HG03159 (cell line): ENCODE results near the gene DDIAS.
"Not testable (repeated sequence)": the region's sequence is repeated elsewhere in the genome, so short reads cannot be mapped to it uniquely, and the experiment has no call there.

Experiments used
- ATAC-seq: cut with Tn5 transposase; IDR thresholded peaks from one replicate; pipeline ENCODE4 v1.9.1; 2021; ENCODE audit warnings: mild to moderate bottlenecking, moderate library complexity; ENCODE audit not compliant: unreplicated experiment

The DDIAS gene

DNA sequence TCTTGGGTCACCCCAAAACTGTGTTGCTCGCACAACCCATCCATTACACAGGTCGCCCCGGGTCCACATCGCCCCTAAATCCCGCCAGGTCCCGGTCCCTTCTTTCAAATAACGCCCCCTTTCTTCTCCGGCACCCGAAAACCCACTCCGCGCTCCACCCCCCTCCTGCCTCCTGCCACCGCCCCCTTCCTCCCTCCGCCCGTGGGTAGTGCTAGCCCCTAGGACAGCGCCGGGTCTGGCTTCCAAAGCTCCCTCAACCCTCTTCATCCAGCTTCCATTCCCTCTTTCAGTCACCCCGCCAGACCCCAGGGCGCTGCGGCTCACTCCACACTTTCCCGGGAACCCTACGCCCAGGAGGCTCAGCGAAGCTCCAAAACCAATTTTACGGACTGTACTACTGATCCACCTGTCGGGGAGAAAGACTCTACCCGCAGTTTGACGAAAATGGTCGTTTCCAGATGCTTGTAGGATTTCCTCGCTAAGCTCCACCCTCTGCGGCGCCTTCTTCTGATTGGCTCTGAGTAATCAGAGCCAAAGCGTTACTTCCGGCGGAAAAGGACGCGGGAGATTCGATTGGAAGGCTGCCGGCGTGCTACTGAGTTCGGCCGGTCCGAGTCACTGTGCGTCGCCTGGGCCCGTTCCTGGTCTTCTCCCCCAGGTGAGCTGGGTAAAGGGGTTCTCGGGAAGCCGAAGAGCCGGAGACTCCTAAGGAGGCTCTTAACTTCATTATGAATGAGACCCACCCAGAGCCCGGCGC is at the start of gene DDIAS:
DDIAS (plus strand) TSS at position 572 of the 757 bp plus-strand sequence. CDS start 13,003 bp downstream, outside the sequence.
- peak; percentile 72 for ATAC-seq

- no peak for ATAC-seq
These were observed 47.3 kb upstream of the DDIAS start for GRCh38 chr11:82854242-82854641.

DNA sequence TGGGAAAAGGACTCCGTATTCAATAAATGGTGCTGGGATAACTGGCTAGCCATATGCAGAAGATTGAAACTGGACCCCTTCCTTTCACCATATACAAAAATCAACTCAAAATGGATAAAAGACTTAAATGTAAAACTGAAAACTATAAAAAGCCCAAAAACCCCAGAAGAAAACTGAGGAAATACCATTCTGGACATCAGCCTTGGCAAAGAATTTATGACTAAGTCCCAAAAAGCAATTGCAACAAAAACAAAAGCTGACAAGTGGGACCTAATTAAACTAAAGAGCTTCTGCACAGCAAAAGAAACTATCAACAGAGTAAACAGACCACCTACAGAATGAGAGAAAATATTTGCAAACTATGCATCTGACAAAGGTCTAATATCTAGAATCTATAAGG is 46.6 kb upstream of the DDIAS start:
- ATAC-seq, result not testable (repeated sequence)

DNA sequence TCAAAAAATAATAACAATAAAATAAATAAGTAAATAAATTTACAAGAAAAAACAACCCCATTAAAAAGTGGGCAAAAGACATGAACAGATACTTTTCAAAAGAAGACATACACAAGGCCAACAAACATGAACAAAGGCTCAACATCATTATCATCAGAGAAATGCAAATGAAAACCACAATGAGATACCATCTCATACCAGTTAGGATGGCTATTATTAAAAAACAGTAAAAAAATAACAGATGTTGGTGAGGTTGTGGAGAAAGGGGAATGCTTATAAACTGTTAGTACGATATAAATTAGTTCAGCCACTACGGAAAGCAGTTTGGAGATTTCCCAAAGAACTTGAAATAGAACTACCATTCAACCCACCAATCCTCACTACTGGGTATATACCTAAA is 45.9 kb upstream of the DDIAS start:
- ATAC-seq, result no peak

DNA sequence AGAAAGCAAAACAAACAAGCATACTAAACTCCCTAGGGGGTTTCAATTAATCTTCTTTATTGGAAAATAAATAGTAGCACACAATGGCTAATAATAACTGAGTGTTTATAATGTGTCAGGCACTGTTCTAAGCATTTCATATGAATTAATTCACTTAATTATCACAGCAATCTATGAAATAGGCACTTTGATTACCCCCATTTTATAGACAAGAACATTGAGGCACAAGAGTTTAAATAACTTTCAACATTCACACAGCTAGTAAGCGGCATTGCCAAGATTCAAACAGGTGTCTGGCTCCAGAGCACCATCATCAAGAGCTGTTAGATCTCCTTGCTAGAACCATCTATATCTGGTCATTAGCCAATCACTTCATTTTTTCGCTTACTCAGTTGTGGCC is 44.4 kb upstream of the DDIAS start:
- no peak for ATAC-seq

DNA sequence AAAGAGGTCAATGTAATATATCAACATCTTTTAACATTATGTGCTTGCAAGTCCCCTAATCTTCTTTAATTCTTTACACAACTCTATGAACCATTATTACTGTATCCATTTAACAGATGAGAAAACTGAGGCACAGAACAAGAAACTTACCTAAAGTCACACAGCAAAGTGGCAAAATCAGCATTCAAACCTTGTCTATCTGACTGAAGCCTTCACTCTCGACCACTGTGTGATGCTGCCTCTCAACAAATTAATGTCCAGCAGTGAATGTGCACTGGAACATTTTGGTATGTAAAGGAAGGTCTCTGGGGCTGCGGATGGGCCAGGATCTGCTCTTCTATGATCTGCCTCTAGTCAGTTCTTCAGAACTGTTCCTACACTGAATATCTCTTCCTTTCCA is 43.4 kb upstream of the DDIAS start:
- ATAC-seq, result no peak

DNA sequence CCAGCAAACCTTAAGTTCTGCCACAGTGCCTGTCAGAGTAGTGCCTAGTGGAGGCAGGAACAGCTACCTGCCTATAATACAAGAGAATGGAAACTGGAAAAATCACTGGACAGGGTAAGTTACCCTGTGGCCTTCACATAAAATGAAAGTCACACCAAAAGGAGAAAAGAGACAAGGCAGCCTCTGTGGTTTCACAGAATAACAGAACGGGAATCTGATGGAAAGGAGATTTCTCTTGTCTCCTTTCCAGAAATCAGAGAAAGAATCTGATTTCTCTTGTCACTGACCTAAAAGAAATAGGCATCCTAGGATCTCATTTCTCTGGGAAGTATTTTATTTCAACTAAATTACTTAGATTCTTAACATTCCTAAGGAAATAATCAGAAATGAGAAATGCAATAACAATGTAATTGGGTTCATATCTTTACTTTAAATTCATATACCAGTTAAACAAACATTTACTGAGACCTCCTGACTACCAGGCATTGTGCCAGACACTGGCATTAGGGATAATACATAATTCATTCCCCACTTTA is 42.9 kb upstream of the DDIAS start:
- ATAC-seq, result no peak

GRCh38 chr11:82859750-82860149 is 41.8 kb upstream of the DDIAS start:
- ATAC-seq, result no peak

GRCh38 chr11:82862379-82862778 is 39.2 kb upstream of the DDIAS start:
- ATAC-seq, result no peak

DNA sequence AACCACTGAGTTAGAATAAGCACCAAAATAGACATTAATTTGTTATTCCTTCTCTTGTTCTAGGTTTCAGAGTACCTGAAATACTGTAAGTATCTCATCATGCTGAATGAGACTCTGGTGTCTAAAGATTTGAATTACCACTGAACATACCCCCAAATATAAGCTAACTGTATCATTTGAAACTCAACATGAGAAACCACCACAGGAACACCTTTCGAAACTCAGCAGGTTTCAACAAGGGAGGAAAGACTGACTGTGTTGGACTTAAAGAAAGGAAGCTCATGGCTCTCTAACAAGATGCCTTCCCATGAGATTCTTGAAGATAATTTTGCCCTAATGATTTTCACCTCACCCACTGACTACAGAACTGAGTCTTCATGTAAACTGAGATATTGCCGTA is 38.3 kb upstream of the DDIAS start:
- peak; percentile 59 for ATAC-seq

GRCh38 chr11:82864268-82864667 is 37.3 kb upstream of the DDIAS start:
- no peak for ATAC-seq

DNA sequence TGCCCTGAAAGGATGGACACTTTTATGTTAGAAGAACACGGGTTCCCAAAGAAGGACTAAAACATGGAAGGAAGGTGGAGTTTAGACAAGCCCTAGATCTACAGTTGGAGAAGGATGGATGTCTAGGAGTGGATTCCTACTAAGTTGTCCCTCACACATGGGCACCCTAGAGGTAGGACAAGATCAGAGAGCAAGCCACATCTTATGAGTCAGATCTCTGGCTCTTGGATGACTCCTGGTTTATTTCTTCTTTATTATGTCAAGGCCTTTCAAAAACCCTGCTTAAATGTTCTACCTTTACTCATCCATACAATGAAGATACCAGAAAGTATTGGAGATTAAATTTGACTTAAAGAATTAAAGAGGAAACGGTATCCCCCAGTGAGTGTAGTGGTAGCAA is 35.7 kb upstream of the DDIAS start:
- ATAC-seq, result no peak

GRCh38 chr11:82867495-82868082 is 33.9 kb upstream of the DDIAS start:
- no peak for ATAC-seq

- ATAC-seq, result no peak
These were observed 31.9 kb upstream of the DDIAS start for GRCh38 chr11:82869657-82870056.

DNA sequence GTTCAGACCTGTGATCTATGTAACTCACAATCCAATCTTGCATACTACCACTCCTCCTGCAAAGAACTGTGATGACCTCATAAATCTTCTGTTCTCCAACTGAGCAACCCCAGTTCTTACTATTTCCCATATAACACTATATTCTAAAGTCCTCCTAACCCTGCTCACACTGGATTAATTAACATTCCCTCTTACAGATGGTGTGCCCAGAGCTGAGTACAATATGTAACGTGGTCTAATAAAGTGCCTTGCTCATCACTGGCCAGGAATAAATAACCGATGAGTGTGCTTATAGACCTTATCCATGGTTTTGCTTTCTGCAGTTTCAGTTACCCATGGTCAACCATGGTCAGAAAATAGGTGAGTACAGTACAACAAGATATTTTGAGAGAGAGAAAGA is 29.9 kb upstream of the DDIAS start:
- no peak for ATAC-seq

DNA sequence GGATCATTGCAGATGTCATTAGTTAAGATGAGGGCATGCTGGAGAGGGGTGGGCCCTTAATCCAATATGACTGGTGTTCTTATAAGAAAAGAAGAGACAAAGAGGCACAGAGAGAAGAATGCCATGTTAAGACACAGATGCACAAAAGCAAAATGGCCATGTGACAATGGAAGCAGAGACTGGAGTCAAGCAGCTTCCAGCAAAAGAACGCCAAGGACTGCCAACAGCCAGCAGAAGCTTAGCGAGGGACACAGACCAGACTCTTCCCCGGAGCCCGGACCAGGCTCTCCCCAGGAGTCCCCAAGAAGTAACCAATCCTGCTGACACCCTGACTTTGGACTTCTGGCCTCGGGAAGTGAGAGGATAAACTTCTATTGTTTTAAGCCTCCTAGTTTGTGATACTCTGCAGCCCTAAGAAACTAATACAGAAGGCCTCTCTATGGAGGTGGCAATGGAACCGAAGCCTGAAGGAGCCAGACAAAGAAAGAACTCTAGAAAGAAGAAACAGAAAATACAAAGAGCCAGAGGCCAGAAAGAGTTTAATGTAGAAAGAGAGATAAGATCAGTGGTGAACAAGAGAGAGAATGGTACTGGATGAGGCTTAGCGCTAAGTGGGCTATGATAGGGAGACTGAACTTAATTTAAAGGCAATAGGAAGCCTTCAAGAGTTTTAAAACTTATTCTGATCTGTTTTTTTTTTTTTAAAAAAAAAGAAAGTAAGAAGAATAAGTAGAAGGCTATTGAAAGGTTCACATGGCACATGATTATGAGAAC is 29.0 kb upstream of the DDIAS start:
- ATAC-seq, result no peak

- no peak for ATAC-seq
These were observed 27.6 kb upstream of the DDIAS start for GRCh38 chr11:82873919-82874333.

DNA sequence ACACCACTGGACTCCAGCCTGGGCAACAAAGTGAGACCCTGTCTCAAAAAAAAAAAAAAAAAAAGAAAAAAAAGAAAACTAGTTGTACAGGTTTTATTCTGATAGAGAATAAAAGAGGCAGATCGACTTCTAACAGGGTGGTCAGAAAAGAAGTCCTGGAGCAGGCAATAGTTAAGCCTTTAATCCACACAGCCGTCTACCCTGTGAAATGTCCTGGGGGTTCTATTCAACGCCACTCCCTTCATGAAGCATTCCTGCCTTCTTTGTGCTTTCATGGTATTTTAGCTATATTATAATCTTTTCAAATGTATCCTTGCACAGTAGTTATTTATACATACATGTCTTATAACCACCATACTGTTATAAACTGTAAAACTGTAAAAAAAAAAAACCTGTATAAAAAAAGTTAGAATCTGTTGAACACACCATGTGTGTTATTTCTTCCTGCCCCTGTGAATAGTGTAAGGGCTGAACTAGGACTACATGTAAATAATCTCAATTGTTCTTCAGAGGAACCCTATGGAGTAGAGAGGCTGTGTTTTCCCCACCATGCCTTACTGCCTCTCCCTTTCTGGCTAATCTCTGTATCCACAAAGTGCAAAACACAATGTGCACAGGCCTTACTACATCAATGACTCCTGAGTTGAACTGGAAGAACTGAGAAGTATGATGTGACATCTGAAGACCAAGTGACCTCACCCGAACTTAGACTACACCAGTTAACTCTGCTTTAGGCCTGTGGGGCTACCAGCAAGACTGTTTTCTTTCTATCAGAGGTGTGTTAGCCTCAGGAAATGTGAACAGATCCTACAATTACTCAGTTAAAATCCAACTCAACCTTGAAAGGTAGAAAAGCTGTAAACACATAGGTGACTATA is 26.7 kb upstream of the DDIAS start:
- ATAC-seq, result no peak

- ATAC-seq, result no peak
These were observed 17.7 kb upstream of the DDIAS start for GRCh38 chr11:82883853-82884252.

DNA sequence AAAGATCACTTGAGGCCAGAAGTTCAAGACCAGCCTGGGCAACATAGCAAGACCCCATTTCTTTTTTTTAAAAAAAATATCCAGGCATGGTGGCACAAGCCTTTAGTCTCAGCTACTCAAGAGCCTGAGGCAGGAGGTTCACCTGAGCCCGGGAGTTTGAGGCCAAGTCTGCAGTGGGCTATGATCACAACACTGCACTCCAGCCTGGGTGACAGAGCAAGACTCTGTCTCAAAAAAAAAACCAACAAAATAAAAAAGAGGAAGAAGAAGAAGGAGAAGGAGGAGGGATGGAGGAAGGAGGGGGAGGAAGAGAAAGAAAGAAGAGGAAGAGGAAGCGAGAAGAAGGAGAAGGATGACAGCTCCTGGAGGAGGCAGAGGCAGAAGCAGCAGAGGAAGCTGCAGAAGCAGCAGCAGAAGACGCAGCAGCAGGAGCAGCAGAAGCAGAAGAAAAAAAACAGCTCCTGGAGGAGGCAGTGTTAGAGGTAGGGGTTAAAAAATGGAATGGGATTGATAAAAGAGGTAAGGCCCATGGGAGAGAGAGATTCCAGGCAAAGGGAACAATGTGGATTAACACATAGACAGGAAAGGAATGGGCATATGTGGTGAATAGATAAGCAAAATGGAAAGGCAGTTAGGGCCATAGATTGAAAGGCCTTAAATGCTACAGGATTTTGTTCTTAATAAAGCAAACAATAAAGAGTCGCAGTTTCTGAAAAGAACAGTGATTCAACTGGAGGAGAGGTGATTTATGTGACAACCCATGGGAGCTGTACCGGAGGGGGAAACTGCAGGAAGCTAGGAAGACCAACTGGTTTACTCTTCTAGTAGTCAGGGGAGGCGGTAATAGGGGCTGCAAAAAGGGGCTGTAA is 12.2 kb upstream of the DDIAS start:
- ATAC-seq, result no peak
